HCT116 (cell line): ENCODE results near the gene CALCOCO1. TPM values are rescaled to one million over a fixed set of nuclear protein-coding genes. Genes with fewer than 3 reads are reported as not detected.

Experiments used
- ATAC-seq: fragments of 200-7000 bp; cut with Tn5 transposase; 2 replicates; pipeline ENCODE4 v1.9.1; 2020; ENCODE audit warnings: mild to moderate bottlenecking, moderate library complexity
- BruUV-seq: library from RNA; stranded (reverse); fragments of 400-500 nt; replicated peaks from 2 replicates; lab custom pipeline; 2021; lab: Mats Ljungman, UMichigan
- CTCF ChIA-PET: fragments of 300-600 bp; sonication (Branson Sonifier 250); formaldehyde crosslinking; loops from one replicate; lab custom pipeline; 2021; ENCODE audit warnings: antibody characterized with exemption; lab: Charles Lee
- POLR2A ChIA-PET: fragments of 300-600, 350-600 bp; sonication (Branson Sonifier 250); formaldehyde crosslinking; loops from one replicate; lab custom pipeline; 2021; ENCODE audit warnings: antibody characterized with exemption; lab: Charles Lee
- RAD21 ChIA-PET, 2 experiments: fragments of 300-600 bp; sonication (Branson Sonifier 250); formaldehyde crosslinking; loops; one replicate each; lab custom pipeline; 2023; ENCODE audit warnings: low total read pairs in 2 of 2; ENCODE audit not compliant: uncharacterized antibody in 2 of 2, unreplicated experiment in 2 of 2, low non-redundant PET in 1 of 2; lab: Charles Lee
- DNase-seq: peaks from one replicate; pipeline ENCODE4 v3.0.0-alpha.2; 2010; ENCODE audit warnings: low read depth, low spot score
- H2AFZ ChIP-seq: fragments of 200-600 bp; shearing (Covaris generic), sonication (generic); 2 replicates; pipeline ENCODE4 v1.6.1; 2017; ENCODE audit warnings: low read depth, mixed run types, mixed read lengths, antibody characterized with exemption, low read length; ENCODE audit not compliant: poor library complexity, severe bottlenecking
- H3K27ac ChIP-seq: 2 replicates; pipeline ENCODE4 v1.5.1; 2012; ENCODE audit warnings: low read depth, low read length
- H3K27me3 ChIP-seq: fragments of 200-600 bp; sonication (generic); 2 replicates; pipeline ENCODE4 v1.6.1; 2016; ENCODE audit warnings: mixed run types, low read length, mixed read lengths; ENCODE audit not compliant: insufficient read depth
- H3K36me3 ChIP-seq, 2 experiments: fragments of 200-500 bp in 1 of 2; fragments of 200-600 bp in 1 of 2; sonication (Bioruptor generic) in 1 of 2; sonication (generic) in 1 of 2; 2 replicates each; pipeline versions ENCODE4 v1.5.1 to v1.6.1; 2014 to 2016; ENCODE audit warnings: low read length in 2 of 2, inconsistent platforms in 1 of 2, mixed read lengths in 1 of 2, mixed run types in 1 of 2; ENCODE audit not compliant: insufficient read depth in 2 of 2, control insufficient read depth in 1 of 2
- H3K4me1 ChIP-seq, 2 experiments: fragments of 200-600 bp in 1 of 2; sonication (generic) in 1 of 2; 2 replicates each; pipeline versions ENCODE4 v1.5.1 to v1.6.1; 2012 to 2017; ENCODE audit warnings: low read length in 2 of 2, inconsistent platforms in 1 of 2, mild to moderate bottlenecking in 1 of 2, mixed read lengths in 1 of 2, mixed run types in 1 of 2, moderate library complexity in 1 of 2; ENCODE audit not compliant: insufficient read depth in 2 of 2, control insufficient read depth in 1 of 2
- H3K4me2 ChIP-seq: fragments of 200-600 bp; sonication (generic); 2 replicates; pipeline ENCODE4 v1.6.1; 2017; ENCODE audit warnings: mixed run types, low read length, mixed read lengths
- H3K4me3 ChIP-seq, 2 experiments: fragments of 200-600 bp in 1 of 2; sonication (generic) in 1 of 2; replicated peaks in 1 of 2; 2 replicates each; pipeline ENCODE4 v1.5.1; 2011 to 2016; ENCODE audit warnings: low read length in 2 of 2, control low read depth in 1 of 2, low read depth in 1 of 2, mild to moderate bottlenecking in 1 of 2, mixed read lengths in 1 of 2, mixed run types in 1 of 2
- H3K79me2 ChIP-seq: fragments of 200-600 bp; sonication (generic); 2 replicates; pipeline ENCODE4 v1.6.1; 2017; ENCODE audit warnings: mild to moderate bottlenecking, mixed run types, low read length, moderate library complexity, mixed read lengths; ENCODE audit not compliant: insufficient read depth
- H3K9ac ChIP-seq: fragments of 200-600 bp; sonication (generic); 2 replicates; pipeline ENCODE4 v1.6.1; 2016; ENCODE audit warnings: low read length, mixed read lengths
- H3K9me2 ChIP-seq: fragments of 200-600 bp; sonication (generic), shearing (Covaris generic); 2 replicates; pipeline ENCODE4 v1.6.1; 2017; ENCODE audit warnings: mixed run types, mild to moderate bottlenecking, moderate library complexity; ENCODE audit not compliant: insufficient read depth
- H3K9me3 ChIP-seq, 2 experiments: fragments of 200-500 bp in 1 of 2; fragments of 200-600 bp in 1 of 2; sonication (Bioruptor generic) in 1 of 2; sonication (generic) in 1 of 2; 2 replicates each; pipeline ENCODE4 v1.6.1; 2014 to 2017; ENCODE audit warnings: low read length in 2 of 2, mixed read lengths in 2 of 2, inconsistent platforms in 1 of 2, low read depth in 1 of 2, mild to moderate bottlenecking in 1 of 2, mixed run types in 1 of 2, moderate library complexity in 1 of 2; ENCODE audit not compliant: control insufficient read depth in 1 of 2, insufficient read depth in 1 of 2
- H4K20me1 ChIP-seq: fragments of 200-600 bp; sonication (generic), shearing (Covaris generic); 2 replicates; pipeline ENCODE4 v1.6.1; 2017; ENCODE audit warnings: mixed run types, mild to moderate bottlenecking, moderate library complexity; ENCODE audit not compliant: insufficient read depth
- ATF3 ChIP-seq: IDR thresholded peaks from 2 replicates; pipeline ENCODE4 v1.6.1; 2012
- CBX3 ChIP-seq: IDR thresholded peaks from 2 replicates; pipeline ENCODE4 v1.6.1; 2012; ENCODE audit warnings: low read depth
- CEBPB ChIP-seq: IDR thresholded peaks from 2 replicates; pipeline ENCODE4 v1.6.1; 2012; ENCODE audit warnings: low read depth
- CTCF ChIP-seq, 3 experiments: fragments of 200-600 bp in 1 of 3; sonication (generic) in 1 of 3; IDR thresholded peaks in 2 of 3; conservative IDR thresholded peaks in 1 of 3; 2 replicates each; pipeline ENCODE4 v1.5.1; 2012 to 2017; ENCODE audit warnings: low read depth in 2 of 3, low read length in 2 of 3, antibody characterized with exemption in 1 of 3, borderline replicate concordance in 1 of 3, control low read depth in 1 of 3, mild to moderate bottlenecking in 1 of 3, mixed read lengths in 1 of 3, mixed run types in 1 of 3, moderate library complexity in 1 of 3; ENCODE audit not compliant: insufficient read depth in 1 of 3
- EGR1 ChIP-seq: IDR thresholded peaks from 2 replicates; pipeline ENCODE4 v1.6.1; 2012; ENCODE audit warnings: low read depth
- EZH2 ChIP-seq: fragments of 200-600 bp; sonication (generic); IDR thresholded peaks from 2 replicates; pipeline ENCODE4 v1.6.1; 2017; ENCODE audit warnings: antibody characterized with exemption, mixed run types
- EZH2phosphoT487 ChIP-seq: fragments of 200-600 bp; IDR thresholded peaks from 2 replicates; pipeline ENCODE4 v1.6.1; 2018; ENCODE audit warnings: antibody characterized with exemption, borderline replicate concordance
- FOSL1 ChIP-seq: IDR thresholded peaks from 2 replicates; pipeline ENCODE4 v1.6.1; 2012; ENCODE audit warnings: low read depth
- POLR2A ChIP-seq: IDR thresholded peaks from 2 replicates; pipeline ENCODE4 v1.7.0; 2011; ENCODE audit warnings: borderline replicate concordance; ENCODE audit not compliant: insufficient read depth, insufficient read length; ENCODE audit errors: extremely low read depth
- POLR2AphosphoS5 ChIP-seq: IDR thresholded peaks from 2 replicates; pipeline ENCODE4 v1.6.1; 2011; ENCODE audit warnings: mild to moderate bottlenecking, low read depth, low read length, moderate library complexity
- RAD21 ChIP-seq: IDR thresholded peaks from 2 replicates; pipeline ENCODE4 v1.6.1; 2012; ENCODE audit warnings: low read depth, mild to moderate bottlenecking
- SIN3A ChIP-seq: IDR thresholded peaks from 2 replicates; pipeline ENCODE4 v1.6.1; 2012; ENCODE audit warnings: low read depth
- SRF ChIP-seq: IDR thresholded peaks from 2 replicates; pipeline ENCODE4 v1.6.1; 2012; ENCODE audit warnings: low read depth
- ZBTB33 ChIP-seq: IDR thresholded peaks from 2 replicates; pipeline ENCODE4 v1.6.1; 2011; ENCODE audit warnings: mild to moderate bottlenecking, low read length, moderate library complexity; ENCODE audit not compliant: insufficient replicate concordance; ENCODE audit errors: extremely low read depth
- ZFX ChIP-seq: fragments of 450-650 bp; IDR thresholded peaks from 2 replicates; pipeline ENCODE4 v1.6.1; 2017
- intact Hi-C: fragments of 100-400 bp; cut with micrococcal nuclease; formaldehyde crosslinking; loops from 2 replicates; pipeline ENCODE4 v1.10.0; 2022
- total RNA-seq: library from RNA; stranded (reverse); gene quantifications from one replicate; pipeline ENCODE4 v1.2.1, GENCODE V29; 2021; ENCODE audit not compliant: unreplicated experiment

CALCOCO1 gene
- total RNA-seq, 1 experiment from 2014 or later, result 42.6 TPM

- ChIA-PET POLR2A (no interaction called here), CTCF (no interaction called here)
- BruUV-seq, result no TSS peak
Observed at GRCh38 chr12:53766881-53767280, 39.6 kb upstream of the CALCOCO1 start.

More at GRCh38 chr12:53766881-53767280, 39.6 kb upstream of the CALCOCO1 start:
- Histone ChIP-seq H2AFZ (no peak overlapping the region), H4K20me1 (no peaks in the 10 kb centered on the region), H3K36me3 (no peaks in the 10 kb centered on the region), H3K79me2 (no peaks in the 10 kb centered on the region), H3K4me1 (peaks cover 9 to 15% of the 10 kb centered on the region in 2 experiments), H3K27me3 (peaks cover 4% of the 10 kb centered on the region; the same call in 1 of the 2 replicates), H3K9me3 (no peaks in the 10 kb centered on the region), H3K4me3 (no peak overlapping the region), H3K4me2 (no peak overlapping the region), H3K9ac (no peak overlapping the region), H3K9me2 (no peaks in the 10 kb centered on the region), H3K27ac (no peak overlapping the region)
- DNase-seq, result no peak
- ATAC-seq, result no peak
- intact Hi-C loops, result loop anchor here (5.0 kb wide), 2 partner anchors 220 to 440 kb away; partner anchors contain the start of gene HOXC10
- RAD21 ChIA-PET, result no interaction called here
- TF ChIP-seq POLR2A (no peak), SIN3A (no peak), ZFX (no peak), CEBPB (no peak), CBX3 (no peak), EZH2 (no peak), EGR1 (no peak), EZH2phosphoT487 (no peak), CTCF (IDR thresholded peaks at IDR 0.05 in 2 of 3, conservative IDR thresholded peaks at IDR 0.05 in 1 of 3; ENCODE audit: borderline replicate concordance in 1 of 3, insufficient read depth in 1 of 3, low read depth in 2 of 3, low read length in 2 of 3) (no peak), ZBTB33 (no peak), RAD21 (no peak), ATF3 (no peak), POLR2AphosphoS5 (no peak), SRF (no peak), FOSL1 (no peak)
